ENCODE data around the gene TSPAN31. TPM values are rescaled to one million over a fixed set of nuclear protein-coding genes. Genes with fewer than 3 reads are reported as not detected.

TSPAN31 gene
- total and polyA plus RNA-seq, 2 experiments from 2014 or later, result 15.5 to 15.6 TPM

DNA sequence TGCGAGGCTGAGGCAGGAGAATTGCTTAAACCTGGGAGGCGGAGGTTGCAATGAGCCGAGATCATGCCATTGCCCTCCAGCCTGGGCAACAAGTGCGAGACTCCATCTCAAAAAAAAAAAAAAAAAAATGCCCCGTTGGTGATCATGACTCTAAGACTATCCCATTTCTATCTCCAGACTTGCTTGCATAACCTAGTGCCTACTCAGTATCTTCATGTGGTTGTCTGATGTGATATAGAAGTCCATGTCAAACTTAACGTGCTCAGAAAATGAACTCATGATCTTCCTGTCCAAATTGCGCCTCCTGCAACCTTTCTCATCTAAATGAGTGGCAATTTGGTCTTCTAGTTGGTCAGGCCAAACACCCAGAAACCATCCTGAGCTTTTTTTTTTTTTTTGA is 33.1 kb downstream of the TSPAN31 start:
- no peak overlapping the region for H3K4me3 Mint-ChIP-seq
- peaks cover 2% of the 10 kb centered on the region for H3K79me2 ChIP-seq (replicated peaks; ENCODE audit: insufficient read depth)

DNA sequence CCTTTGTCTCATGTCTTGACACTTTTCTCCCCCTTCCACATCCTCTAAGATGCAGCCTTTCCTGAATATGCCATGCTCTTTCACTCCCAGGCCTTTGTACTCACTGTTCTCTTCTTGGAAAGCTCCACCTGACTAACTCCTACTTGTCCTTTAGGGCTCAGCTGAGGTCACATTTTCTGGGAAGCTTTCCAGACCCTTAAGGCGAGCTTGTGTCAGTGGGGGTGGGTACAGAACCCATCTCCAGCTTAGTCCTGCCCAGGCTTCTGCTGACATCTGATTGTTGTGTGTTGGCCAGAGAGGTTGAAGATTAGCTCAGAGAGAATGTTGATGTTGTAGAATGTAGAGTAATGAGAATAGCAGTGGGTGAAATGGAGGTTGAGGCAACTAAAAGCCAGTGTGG is 34.9 kb downstream of the TSPAN31 start:
- H3K4me1 Mint-ChIP-seq, result peaks cover 4% of the 10 kb centered on the region; the same call in 1 of the 3 replicates
- Histone ChIP-seq H3K4me3 (no peak overlapping the region), H3K4me1 (ENCODE audit: insufficient read depth) (peaks cover 5% of the 10 kb centered on the region; the same call in 1 of the 2 replicates), H2AFZ (no peak overlapping the region), H3K27ac (ENCODE audit: low read depth) (no peak overlapping the region), H3K79me2 (replicated peaks; ENCODE audit: insufficient read depth) (peaks cover 18% of the 10 kb centered on the region), H3K27me3 (ENCODE audit: insufficient read depth) (no peaks in the 10 kb centered on the region), H3K4me2 (no peak overlapping the region), H4K20me1 (replicated peaks; ENCODE audit: insufficient read depth) (no peaks in the 10 kb centered on the region), H3F3A (replicated peaks; ENCODE audit: low read depth) (no peaks in the 10 kb centered on the region), H3K9me2 (ENCODE audit: insufficient read depth) (no peaks in the 10 kb centered on the region), H3K36me3 (ENCODE audit: insufficient read depth) (no peaks in the 10 kb centered on the region)
- H3K36me3 Mint-ChIP-seq (ENCODE audit: low read depth), result peaks cover 11% of the 10 kb centered on the region; the same call in 1 of the 3 replicates
- no peak for ATAC-seq
- peaks cover 2% of the 10 kb centered on the region for H3K27me3 Mint-ChIP-seq (ENCODE audit: insufficient read depth, low read depth, poor library complexity)
- H3K9me3 Mint-ChIP-seq, result no peaks in the 10 kb centered on the region
- no peak for DNase-seq (ENCODE audit: low spot score)
- H3K4me3 Mint-ChIP-seq, result no peak overlapping the region
- H3K27ac Mint-ChIP-seq, result no peak overlapping the region
- TF ChIP-seq STAT1 (IDR thresholded peaks at IDR 0.05; ENCODE audit: unreplicated experiment), result no peak
- TF ChIP-seq, protein P1, sequence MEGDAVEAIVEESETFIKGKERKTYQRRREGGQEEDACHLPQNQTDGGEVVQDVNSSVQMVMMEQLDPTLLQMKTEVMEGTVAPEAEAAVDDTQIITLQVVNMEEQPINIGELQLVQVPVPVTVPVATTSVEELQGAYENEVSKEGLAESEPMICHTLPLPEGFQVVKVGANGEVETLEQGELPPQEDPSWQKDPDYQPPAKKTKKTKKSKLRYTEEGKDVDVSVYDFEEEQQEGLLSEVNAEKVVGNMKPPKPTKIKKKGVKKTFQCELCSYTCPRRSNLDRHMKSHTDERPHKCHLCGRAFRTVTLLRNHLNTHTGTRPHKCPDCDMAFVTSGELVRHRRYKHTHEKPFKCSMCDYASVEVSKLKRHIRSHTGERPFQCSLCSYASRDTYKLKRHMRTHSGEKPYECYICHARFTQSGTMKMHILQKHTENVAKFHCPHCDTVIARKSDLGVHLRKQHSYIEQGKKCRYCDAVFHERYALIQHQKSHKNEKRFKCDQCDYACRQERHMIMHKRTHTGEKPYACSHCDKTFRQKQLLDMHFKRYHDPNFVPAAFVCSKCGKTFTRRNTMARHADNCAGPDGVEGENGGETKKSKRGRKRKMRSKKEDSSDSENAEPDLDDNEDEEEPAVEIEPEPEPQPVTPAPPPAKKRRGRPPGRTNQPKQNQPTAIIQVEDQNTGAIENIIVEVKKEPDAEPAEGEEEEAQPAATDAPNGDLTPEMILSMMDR (conservative IDR thresholded peaks at IDR 0.05; ENCODE audit: low read depth in 2 of 2), result no peak
- no peak for TF ChIP-seq POLR2AphosphoS5 (IDR thresholded peaks at IDR 0.05; ENCODE audit: low read depth)
- TF ChIP-seq EZH2 (IDR thresholded peaks at IDR 0.05; ENCODE audit: low read depth, unreplicated experiment), result no peak
- TF ChIP-seq NANOG (IDR thresholded peaks at IDR 0.05; ENCODE audit: borderline replicate concordance), result no peak
- TF ChIP-seq, protein P2, sequence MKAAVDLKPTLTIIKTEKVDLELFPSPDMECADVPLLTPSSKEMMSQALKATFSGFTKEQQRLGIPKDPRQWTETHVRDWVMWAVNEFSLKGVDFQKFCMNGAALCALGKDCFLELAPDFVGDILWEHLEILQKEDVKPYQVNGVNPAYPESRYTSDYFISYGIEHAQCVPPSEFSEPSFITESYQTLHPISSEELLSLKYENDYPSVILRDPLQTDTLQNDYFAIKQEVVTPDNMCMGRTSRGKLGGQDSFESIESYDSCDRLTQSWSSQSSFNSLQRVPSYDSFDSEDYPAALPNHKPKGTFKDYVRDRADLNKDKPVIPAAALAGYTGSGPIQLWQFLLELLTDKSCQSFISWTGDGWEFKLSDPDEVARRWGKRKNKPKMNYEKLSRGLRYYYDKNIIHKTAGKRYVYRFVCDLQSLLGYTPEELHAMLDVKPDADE (IDR thresholded peaks at IDR 0.05), result no peak
- TF ChIP-seq ZNF331 (CRISPR knock-in tag; IDR thresholded peaks at IDR 0.05; ENCODE audit: low read depth), result no peak
- no peak for TF ChIP-seq CREB1 (CRISPR knock-in tag; IDR thresholded peaks at IDR 0.05; ENCODE audit: low read depth)
- TF ChIP-seq, protein P3, sequence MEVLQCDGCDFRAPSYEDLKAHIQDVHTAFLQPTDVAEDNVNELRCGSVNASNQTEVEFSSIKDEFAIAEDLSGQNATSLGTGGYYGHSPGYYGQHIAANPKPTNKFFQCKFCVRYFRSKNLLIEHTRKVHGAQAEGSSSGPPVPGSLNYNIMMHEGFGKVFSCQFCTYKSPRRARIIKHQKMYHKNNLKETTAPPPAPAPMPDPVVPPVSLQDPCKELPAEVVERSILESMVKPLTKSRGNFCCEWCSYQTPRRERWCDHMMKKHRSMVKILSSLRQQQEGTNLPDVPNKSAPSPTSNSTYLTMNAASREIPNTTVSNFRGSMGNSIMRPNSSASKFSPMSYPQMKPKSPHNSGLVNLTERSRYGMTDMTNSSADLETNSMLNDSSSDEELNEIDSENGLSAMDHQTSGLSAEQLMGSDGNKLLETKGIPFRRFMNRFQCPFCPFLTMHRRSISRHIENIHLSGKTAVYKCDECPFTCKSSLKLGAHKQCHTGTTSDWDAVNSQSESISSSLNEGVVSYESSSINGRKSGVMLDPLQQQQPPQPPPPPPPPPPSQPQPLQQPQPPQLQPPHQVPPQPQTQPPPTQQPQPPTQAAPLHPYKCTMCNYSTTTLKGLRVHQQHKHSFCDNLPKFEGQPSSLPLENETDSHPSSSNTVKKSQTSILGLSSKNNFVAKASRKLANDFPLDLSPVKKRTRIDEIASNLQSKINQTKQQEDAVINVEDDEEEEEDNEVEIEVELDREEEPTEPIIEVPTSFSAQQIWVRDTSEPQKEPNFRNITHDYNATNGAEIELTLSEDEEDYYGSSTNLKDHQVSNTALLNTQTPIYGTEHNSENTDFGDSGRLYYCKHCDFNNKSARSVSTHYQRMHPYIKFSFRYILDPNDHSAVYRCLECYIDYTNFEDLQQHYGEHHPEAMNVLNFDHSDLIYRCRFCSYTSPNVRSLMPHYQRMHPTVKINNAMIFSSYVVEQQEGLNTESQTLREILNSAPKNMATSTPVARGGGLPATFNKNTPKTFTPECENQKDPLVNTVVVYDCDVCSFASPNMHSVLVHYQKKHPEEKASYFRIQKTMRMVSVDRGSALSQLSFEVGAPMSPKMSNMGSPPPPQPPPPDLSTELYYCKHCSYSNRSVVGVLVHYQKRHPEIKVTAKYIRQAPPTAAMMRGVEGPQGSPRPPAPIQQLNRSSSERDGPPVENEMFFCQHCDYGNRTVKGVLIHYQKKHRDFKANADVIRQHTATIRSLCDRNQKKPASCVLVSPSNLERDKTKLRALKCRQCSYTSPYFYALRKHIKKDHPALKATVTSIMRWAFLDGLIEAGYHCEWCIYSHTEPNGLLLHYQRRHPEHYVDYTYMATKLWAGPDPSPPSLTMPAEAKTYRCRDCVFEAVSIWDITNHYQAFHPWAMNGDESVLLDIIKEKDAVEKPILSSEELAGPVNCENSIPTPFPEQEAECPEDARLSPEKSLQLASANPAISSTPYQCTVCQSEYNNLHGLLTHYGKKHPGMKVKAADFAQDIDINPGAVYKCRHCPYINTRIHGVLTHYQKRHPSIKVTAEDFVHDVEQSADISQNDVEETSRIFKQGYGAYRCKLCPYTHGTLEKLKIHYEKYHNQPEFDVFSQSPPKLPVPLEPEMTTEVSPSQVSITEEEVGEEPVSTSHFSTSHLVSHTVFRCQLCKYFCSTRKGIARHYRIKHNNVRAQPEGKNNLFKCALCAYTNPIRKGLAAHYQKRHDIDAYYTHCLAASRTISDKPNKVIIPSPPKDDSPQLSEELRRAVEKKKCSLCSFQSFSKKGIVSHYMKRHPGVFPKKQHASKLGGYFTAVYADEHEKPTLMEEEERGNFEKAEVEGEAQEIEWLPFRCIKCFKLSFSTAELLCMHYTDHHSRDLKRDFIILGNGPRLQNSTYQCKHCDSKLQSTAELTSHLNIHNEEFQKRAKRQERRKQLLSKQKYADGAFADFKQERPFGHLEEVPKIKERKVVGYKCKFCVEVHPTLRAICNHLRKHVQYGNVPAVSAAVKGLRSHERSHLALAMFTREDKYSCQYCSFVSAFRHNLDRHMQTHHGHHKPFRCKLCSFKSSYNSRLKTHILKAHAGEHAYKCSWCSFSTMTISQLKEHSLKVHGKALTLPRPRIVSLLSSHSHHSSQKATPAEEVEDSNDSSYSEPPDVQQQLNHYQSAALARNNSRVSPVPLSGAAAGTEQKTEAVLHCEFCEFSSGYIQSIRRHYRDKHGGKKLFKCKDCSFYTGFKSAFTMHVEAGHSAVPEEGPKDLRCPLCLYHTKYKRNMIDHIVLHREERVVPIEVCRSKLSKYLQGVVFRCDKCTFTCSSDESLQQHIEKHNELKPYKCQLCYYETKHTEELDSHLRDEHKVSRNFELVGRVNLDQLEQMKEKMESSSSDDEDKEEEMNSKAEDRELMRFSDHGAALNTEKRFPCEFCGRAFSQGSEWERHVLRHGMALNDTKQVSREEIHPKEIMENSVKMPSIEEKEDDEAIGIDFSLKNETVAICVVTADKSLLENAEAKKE (CRISPR knock-in tag; IDR thresholded peaks at IDR 0.05), result no peak

More for the DNA sequence above, 33.1 kb downstream of the TSPAN31 start:
- peaks cover under 1% of the 10 kb centered on the region; the same call in 2 of the 3 replicates for H3K4me1 Mint-ChIP-seq
- DNase-seq (ENCODE audit: low spot score), result no peak
- H3F3A ChIP-seq (replicated peaks; ENCODE audit: low read depth), result no peaks in the 10 kb centered on the region
- H3K4me1 ChIP-seq (ENCODE audit: insufficient read depth), result no peaks in the 10 kb centered on the region
- H3K36me3 Mint-ChIP-seq (ENCODE audit: low read depth), result 0 out of 3 replicates have a peak, but pooled peaks cover 3% of the 10 kb centered on the region
- H3K36me3 ChIP-seq (ENCODE audit: insufficient read depth), result no peaks in the 10 kb centered on the region
- H3K27ac ChIP-seq (ENCODE audit: low read depth), result no peak overlapping the region
- no peak overlapping the region for H3K27ac Mint-ChIP-seq
- H3K27me3 Mint-ChIP-seq (ENCODE audit: insufficient read depth, low read depth, poor library complexity), result peaks cover 5% of the 10 kb centered on the region
- H3K9me3 Mint-ChIP-seq, result no peaks in the 10 kb centered on the region; the same call in 2 of the 3 replicates
- no peaks in the 10 kb centered on the region; the same call in 1 of the 2 replicates for H4K20me1 ChIP-seq (replicated peaks; ENCODE audit: insufficient read depth)
- H3K27me3 ChIP-seq (ENCODE audit: insufficient read depth), result peaks cover 15% of the 10 kb centered on the region
- ATAC-seq, result no peak
- no peak overlapping the region for H2AFZ ChIP-seq
- no peak overlapping the region for H3K4me2 ChIP-seq
- TF ChIP-seq EZH2phosphoT487 (IDR thresholded peaks at IDR 0.05; ENCODE audit: unreplicated experiment), result no peak
- no peak for TF ChIP-seq ZNF331 (CRISPR knock-in tag; IDR thresholded peaks at IDR 0.05; ENCODE audit: low read depth)
- H3K9me2 ChIP-seq (ENCODE audit: insufficient read depth), result no peaks in the 10 kb centered on the region
- H3K4me3 ChIP-seq, result no peak overlapping the region

Data from GM23338 (cell line).